Hematopoietic multipotent progenitor cell treated with erythropoietin and hydrocortisone succinate and interleukin-3 and kit ligand, for 17 days (in vitro differentiated cells): ENCODE data around the gene USP12.
"Not testable (repeated sequence)": the region's sequence is repeated elsewhere in the genome, so short reads cannot be mapped to it uniquely, and the experiment has no call there.

ENCODE experiments used
- DNase-seq: peaks from one replicate; pipeline ENCODE4 v3.0.0-alpha.2; 2015; ENCODE audit warnings: low spot score

The USP12 gene

DNA sequence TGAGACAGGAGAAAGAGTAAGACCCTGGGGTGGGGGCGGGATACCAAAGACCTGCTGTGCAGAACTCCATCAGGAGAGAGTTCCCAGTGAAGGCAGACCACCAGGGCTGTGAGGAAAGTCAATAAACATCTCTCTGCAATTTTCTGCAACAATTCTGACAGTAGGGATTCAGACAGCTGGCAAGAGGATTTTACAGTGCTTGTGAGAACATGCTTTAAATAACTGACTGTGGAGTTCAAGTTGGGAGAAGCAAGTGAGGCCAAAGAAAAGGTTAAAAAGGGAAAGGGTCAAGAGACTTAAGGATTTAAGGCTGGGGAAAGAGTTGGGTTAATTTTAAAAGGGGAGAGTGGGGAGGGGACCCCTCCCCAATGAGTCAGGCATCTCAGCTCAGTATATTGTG is 98.4 kb downstream of the USP12 start:
- no peak for DNase-seq

DNA sequence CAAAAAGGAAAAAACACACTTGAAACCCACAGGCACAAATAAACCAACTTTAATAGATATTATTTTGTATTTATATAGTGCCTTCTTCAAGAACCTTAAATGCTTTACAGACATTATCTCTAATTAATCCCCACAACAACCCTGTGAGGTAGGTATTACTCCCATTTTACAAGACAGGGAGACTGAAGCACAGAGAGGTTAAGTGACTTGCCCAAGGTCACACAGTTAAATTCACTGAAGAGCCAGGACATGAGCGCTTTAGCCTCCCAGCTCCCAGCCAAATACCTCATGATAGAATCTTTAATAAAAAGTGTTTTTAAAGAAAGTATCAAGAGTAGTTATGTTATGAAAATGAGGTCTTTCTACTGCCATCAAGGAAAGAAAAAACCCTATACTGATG is 105.5 kb downstream of the USP12 start:
- not testable (repeated sequence) for DNase-seq

DNA sequence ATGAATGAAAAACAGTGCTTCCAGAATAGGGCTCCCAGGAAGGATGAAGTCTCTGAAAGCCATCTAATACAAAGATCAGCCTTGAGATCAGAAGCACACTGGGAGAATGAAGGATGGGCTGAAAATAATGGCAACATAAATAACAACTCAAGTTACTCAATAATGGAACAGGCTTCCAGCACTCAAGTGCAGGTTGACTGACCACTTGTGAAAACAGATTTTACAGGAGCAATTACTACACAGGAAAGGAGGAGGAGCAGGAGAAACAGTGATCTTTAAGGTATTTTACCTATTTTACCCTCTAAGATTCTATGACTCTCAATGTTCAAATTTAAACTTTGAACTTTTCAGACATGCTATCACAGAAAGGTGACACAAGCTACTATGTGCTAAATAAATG is 106.0 kb downstream of the USP12 start:
- no peak for DNase-seq

DNA sequence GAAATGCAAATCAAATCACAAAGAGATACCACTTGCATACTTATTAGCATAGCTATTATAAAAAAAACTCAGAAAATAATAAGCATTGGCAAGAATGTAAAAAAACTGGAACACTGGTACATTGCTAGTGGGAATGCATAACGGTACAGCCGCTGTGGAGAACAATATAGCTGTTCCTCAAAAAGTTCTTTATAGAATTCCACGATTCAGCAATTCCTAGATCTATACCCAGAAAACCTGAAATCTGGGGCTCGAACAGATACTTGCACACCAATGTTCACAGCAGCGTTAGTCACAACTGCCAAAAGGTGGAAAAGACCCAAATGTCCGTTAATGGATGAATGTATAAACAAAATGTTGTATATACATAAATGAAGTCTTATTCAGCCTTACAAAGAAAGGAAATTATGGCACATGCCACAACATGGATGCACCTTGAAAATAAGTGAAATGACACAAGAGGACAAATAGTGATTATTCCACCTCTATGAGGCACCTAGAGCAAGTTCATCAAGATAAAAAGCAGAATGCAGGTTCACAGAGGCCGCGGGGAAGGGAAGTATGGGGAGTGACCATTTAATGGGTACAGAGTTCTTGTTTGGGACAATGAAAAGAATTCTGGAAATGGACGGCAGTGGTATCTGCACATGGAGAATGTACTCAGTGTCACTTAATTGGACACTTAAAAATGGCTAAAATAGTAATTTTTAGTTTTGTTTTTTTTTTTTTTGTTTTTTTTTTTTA is 107.2 kb downstream of the USP12 start:
- DNase-seq = no peak

DNA sequence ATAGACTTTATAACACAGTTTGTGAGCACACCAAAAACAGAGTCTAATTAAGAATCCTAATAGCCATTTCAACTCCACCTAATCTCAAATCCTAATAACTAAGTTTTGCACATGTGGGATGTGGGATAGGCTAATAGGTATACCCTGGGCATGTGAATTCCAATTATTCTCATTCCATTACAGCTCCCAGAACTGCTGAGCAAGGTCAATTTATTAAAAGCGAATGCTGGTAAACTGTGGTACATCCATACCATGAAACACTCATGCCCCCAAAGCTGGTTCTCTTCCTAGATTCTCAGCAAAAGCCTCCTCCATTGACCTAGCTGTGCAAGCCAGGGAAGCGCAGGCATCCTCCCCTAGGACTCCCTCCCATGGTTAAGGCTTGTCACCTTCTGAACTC is 113.8 kb downstream of the USP12 start:
- no peak for DNase-seq

DNA sequence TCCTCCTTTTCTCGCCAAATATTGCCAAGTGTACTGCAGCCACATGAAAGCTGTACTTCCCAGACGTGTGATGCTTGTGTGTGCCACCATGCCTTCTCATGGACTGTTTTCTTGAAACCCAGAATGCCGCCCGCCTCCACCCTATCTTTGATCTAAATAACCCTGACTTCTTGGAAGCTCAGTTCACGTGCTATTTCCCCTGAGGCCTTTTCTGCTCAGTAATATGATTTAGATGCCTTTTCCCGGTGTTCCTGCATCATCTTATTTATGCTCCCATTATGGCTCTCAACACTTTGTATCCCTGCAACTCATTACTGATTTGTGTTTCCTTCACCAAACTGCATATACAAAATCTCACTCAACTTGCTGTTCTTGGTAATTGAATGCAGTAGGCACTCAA is 116.1 kb downstream of the USP12 start:
- no peak for DNase-seq

DNA sequence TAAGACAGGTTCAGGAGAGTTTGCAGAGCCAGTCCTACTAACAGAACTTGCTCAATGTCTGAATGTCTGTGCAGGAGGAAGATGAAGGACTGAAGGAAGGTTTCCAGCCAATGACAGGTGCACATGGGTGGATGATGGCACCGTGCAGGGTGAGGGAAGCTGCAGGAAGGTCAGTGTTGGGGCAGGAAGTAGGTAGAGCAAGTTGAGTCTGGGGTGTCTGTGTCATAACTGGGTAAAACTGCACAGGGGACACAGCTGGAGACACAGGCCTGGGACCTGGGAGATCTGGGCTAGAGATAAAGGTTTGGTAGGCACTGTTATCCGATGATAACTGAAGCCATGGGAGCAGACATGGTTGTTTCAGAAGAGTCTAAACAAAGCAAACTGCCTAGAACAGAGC is 116.9 kb downstream of the USP12 start:
- DNase-seq = no peak

DNA sequence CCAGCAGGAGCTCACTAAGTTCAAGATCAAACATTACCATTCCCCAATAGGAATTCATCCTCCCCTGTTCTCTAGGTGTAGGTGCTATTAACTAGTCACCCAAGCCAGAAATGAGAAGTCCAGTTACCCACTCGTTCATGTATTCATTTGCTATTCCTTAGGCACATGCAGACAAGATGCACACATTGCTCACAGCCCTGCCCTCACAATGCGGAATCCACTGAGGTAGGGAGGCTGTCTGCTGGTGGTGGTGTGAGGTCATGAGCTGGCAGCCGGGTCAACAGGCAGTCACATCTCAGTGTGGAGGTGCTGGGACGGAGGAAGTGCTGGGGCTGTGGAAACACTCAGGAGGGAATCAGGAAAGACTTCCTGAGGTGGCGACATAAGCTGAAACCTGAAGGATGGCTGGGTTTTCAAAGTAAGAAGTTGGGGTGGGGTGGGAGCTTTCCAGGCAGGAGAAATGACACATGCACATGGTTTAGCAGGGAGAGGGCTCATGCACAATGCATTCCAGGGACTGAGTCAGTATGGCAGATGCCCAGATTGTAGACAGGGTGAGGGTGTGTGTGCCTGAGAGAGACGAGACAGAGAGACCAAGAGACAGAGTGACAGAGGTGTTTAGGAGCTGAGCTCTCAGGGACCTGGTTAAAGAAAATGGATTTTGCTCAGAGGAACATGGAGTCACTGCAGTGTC is 117.6 kb downstream of the USP12 start:
- no peak for DNase-seq

DNA sequence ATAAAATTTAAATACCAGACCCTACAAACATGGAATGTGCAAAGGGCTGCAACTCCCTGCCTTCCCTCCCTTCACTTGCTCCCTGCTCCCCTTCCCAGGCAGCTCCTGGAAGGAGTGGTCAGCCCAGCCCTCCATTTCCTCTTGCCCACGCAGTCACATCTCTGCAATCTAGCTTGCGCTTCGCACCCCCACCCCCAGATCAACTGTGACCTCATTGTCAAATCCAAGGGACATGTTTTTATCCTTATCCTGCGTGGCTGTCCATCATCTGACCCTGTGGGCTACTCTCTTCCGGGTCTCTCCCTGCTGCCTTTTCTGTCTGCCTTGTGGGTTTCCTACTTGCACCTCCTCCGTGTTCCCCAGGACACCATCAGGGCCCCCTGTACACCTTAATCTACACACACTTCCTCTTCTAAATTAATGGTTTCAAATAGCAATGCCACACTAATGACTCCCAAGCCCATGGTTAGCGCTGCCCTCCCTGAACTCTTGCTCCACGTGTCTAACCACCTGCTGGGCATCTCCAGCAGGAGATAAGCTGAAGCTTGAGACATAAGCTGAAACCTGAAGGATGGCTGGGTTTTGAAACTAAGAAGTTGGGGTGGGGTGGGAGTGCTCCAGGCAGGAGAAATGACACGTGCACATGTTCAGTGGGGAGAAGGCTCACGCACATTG is 118.3 kb downstream of the USP12 start:
- DNase-seq = no peak

DNA sequence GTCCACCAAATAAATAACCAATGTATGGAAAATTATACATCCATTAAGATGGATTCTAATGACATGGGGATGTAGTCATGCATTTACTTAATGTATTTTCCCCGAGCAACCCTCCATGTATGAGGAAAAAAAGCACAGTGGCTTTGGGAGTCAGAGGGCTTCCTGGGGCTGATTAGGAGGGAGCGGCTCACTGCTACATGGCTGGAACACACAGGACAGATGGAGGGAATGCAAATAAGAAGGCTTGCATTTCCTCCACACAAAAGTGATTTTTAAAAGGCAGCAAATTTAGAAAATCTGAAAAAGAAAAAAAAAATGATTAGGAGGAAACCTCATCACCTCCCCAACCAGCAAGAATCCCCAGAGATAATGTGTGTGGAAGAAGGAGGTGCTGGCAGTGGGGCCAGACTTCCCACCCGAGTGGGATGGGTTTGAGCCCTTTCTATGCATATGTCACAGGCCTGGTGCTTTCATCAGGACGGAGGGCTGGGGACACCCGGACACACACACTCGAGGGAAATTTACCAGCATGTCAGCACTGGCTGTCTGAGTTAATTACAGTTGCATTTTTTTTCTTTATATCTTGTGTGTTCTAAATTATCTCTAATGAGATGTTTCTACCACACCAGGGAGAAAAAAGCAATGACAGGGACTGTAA is 118.9 kb downstream of the USP12 start:
- DNase-seq = no peak

DNA sequence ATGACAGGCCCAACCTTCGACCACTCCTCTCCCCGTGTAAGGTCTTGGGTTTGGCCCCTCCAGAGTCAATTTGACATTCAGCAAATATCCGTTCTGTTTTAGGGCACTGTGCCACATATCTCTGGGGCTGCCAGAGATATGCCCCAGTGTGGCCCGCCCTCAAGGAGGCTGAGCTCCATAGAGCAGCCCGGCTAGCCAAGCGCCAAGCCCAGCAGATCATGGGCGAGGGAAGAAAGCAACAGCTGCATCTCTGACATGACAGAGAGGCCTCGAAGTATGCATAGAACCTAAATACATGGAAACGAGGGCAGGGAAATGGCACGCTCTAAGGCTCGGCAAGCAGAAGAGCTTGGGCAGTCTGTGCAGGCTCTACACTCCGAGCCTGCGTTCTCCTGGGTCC is 124.5 kb downstream of the USP12 start:
- DNase-seq = no peak

DNA sequence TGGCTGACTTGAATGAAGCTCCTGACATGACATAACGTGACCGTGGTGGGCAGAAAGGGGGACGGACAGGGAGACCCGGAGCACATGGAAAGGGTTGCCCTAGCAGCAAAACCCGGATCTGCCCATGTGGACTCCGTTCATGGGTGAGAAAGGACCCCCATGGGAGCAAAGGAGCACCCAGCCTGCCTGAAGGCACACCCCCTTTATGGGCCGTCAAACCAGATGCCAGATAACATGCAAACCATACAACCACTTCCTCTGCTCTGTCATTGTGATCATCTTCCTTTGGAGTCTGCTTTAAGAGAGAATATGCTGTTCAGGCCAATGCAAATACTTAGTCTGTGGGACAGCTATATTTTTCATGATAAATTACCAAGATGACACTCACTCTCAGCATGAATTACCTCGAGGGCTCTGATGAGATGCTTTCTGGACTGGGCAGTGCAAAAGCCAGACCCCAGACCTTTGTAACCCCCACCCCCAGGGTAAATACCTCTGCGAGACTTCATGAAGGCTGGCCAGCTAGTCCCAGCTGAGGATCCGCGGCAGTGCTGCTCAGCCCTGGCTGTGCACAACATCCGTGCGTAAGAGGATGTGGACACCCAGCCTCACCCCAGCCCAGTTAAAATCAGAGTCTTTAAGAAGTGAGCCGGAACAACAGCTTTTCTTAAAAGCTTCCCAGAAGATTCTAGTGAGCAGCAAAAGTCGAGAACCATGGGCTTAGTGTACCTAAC is 126.6 kb downstream of the USP12 start:
- no peak for DNase-seq

DNA sequence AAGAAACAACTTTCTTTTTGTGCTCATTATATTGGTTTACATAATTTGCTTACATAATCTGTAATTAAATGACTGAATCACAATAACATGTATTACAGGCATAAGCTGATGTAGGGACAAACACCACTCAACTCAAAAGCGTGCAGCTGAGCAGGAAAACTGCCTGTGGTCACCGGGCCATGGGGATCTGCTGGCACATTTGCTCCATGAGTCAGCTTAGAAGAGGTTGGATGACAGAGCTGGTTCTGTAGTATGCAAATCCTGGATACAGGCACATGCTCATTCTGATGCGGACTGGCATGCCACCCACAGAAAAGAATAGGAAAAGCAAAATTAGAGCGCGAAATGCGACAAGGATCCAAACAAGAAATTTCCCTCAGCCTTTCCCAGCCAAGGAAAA is 128.6 kb downstream of the USP12 start:
- DNase-seq = no peak

DNA sequence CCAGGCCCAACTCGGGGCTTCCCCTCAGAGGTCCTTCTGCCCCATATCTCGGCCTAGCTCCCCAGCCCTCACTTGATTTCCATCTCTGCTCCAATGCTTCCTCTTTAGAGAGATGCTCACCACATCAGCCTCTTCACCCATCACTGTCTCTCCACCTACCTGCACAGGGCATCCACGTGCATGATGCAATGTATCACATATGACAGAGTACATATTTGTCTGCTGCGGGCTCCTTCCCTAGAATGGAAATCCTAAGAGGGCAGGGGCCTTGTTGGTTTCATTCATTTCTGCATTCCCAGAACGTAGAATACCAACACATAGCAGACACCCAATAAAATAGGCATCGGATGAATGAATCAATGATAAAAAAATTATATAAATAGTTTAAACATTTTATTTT is 130.3 kb downstream of the USP12 start:
- DNase-seq = no peak

DNA sequence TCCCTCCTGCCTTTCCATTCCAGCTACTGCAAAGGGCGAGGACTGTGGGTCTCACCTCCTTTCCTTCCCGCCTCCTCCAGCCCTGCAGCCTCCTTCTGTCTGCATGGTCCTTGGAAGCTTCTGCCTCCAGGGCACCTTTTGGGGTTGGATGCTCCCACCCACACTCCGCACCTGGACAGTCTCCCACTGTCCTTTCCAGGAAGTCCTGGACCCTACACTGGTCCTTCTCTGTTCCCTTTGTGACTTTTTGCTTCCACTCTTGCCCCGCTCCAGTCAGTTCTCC is 130.8 kb downstream of the USP12 start:
- DNase-seq = no peak

DNA sequence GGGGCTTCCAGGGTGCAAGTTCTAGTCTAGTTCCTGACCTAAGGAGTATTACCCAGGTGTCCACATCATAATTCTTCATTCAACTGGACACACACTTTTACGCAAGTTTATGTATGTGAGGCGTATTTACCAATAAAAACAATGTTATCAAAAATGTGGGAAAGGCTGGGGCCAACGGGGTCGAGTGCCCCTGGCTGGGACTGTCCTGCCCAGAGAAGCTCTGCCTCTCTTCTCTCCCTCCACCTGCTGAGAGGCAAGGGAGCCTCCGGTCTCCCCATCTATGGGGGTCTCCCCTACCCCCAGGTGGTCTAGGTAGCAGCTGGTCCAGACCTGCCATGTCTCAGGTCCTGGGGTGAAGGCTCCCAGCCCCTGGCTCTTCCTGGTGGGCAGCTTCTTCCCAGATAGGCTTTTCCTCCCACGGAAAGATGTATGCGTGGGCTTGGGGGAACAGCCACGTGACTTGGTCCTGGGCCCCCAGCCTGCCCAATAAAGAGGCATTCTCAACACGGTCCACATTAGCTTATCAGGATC is 132.4 kb downstream of the USP12 start:
- DNase-seq = no peak

DNA sequence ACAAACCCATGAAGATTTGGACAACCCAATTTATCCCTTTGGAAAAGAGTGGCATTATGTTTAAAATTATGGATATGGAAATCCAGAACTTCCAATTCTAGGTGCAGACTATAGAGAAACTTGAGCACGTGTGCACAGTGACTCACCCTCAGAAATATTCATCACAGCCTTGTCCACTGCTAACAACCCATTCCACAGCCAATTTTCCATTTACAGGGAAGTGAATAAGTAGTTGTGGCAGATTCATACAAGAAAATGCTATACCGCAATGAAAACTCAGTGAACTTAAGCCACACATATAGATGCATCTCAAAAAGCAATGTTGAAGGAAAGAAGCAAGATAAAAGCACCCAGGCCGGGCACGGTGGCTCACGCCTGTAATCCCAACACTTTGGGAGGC is 133.3 kb downstream of the USP12 start:
- DNase-seq = no peak

DNA sequence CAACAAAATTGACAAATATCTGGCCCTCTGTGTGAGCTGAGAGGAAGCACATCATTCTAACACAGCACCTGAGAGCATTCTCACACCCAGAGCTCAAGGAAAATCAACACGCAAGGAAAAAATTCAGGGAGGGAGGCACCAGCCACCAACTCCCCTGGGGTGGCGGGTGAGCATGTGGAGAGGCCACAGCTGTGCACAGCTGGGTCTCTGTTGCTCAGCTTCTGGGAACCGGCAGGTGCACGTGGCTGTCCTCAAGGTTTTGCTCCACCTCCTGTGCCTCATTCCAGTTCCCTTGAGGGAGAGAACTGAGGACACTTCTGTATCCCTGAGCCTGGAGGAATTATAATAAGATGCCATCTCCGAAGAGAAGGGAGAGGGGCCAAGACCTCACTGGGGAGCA is 134.0 kb downstream of the USP12 start:
- no peak for DNase-seq

DNA sequence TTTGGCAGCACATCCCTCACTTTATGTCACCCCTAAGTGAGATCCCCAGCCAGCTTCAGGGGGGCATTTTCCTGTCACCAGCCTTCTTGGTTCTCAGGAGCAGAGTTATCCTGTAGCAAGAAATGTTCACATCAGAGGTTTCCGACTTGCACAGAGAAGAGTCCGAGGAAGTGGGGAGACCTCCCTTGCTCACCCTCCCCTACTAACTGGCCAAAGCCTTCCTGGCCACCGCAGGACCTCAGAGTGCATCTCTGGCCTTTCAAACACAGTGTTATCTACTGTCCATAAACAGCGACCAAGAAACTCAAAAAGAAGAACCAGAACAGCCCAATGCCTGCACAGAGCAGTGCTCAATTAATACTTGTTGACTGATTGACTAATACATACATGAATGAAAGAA is 134.4 kb downstream of the USP12 start:
- no peak for DNase-seq

DNA sequence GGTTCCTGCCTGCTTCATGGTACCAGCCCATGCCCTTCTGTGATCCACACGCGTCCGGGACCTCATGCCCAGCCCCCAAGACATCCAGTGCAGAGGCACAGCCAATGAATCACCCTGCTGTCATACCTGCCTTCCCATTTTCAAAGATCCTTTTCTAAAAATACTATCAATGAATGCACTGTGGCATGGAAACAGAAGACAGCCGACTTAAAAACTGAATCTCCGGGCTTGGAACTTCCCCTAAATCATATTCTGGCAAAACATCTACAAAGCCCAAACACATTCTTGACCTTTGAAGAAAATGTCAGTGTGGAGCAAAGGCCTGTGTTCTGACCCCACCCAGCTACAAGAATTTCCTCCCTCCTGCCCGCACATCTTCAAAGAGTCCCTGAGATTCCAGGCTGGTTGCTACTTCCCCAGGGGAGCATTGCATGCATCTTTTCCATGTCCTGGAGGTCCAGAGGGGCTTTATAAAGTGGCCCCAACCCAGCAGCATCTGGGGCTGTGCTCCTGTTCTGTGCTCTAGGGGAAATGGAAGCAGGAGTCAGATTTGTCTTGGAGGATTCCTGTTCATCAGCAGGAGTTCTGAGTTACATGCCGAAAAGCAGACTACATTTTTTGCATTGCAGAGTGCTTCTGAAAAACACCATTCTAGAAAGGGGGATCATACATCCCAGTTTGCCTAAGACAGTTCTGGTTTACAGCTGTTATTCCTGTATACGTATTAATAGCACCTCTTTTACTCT is 135.2 kb downstream of the USP12 start:
- no peak for DNase-seq

DNA sequence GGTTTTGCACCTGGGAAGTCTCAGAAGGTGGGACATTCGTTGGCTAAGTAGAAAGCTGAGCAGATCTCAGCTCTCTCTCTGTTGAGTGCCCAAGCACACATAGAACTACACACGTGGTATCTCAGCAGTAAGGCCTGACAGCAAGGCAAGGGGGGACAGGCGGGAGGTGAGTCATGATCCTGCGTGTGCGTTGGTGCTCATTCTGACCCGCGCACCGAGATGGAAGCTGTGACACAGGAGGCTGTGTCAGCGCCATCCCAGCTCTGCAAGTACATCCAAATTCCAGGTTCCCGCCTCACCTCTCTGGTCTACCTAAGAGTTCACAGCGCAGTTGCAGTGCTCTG is 135.7 kb downstream of the USP12 start:
- no peak for DNase-seq

DNA sequence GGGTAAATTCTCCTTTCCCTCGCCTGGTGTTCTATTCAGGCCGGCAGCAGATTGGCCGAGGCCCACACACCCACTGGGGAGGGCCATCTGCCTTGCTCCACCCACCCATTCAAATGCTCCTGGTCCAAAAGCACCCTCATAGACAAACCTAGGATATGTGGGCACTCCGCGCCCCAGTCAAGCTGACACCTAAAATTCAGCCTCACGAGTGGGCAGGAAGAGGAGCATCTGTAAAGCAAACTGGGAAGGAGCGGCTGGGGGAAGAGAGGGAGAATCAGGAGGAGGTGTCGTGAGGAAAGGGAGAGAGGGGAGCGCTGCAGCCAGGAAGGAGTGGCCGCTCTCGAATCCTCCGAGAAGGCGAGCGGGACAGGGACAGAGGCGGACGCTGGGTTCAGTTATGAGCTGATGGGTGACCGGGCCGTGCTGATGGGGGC is 136.9 kb downstream of the USP12 start:
- no peak for DNase-seq
